Fibroblast of skin of back (primary cell): ENCODE results near the gene TBC1D9.
A peak's percentile ranks its signal among the peaks of the same experiment; 100 is the strongest.

Experiments
- DNase-seq: peaks from one replicate; pipeline ENCODE4 v3.0.0-alpha.2; 2013

TBC1D9 gene

GRCh38 chr4:140720387-140721304, 35.5 kb downstream of the TBC1D9 start:
- DNase-seq: no peak

- no peak for DNase-seq
Observed at GRCh38 chr4:140719686-140720085, 36.5 kb downstream of the TBC1D9 start.

- peak; percentile 76 for DNase-seq
Observed at GRCh38 chr4:140719022-140719421, 37.2 kb downstream of the TBC1D9 start.

DNA sequence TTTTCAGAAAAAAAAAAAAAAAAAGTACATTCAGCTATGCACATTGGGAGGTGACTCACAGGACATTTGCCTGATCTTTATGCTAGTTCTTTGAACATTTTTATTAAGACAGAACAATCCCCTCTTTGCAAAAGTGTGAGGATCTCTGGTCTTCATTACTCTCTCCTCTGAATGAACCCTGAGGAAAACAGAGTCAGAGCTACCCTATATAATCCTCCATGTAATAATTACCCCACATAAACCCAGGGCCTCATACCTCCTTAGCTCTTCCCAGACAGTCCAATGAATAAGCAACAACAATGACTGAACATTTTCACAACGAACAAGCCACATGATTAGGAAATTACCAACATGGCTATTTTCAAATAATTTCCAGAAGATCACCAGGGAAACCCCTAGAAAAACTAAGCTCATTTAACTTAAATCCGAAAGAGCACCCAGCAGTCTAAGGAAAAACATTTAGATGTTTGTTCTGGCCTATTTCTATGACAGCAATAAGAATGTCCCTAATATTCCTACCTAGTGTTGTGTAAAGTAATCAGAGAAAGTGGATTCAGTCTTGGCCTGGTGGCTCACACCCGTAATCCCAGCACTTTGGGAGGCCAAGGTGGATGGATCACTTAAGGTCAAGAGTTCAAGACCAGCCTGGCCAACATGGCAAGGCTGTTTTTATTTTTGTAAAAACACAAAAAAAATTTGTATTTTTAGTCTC, 37.8 kb downstream of the TBC1D9 start:
- DNase-seq: peak; percentile 56

DNA sequence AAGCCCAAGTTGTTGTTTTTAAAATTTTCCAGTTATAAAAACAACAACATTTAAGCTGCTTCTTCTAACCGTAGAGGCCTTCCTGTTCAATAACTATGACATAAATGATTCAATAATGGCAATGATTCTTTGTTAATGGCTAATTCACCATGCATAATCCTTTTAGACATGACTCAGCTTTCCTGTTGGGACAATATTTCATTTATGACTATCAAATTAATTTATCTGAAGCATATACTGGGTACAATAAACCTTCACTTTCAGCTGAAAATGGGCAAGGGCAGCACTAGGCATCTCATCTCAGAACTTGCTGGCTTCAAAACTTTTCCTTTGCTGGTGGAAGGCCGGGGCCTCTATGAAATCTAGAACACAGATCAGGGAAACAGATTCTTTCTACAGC, 38.9 kb downstream of the TBC1D9 start:
- DNase-seq: no peak

- DNase-seq: no peak
Observed at GRCh38 chr4:140715119-140715518, 41.1 kb downstream of the TBC1D9 start.

DNA sequence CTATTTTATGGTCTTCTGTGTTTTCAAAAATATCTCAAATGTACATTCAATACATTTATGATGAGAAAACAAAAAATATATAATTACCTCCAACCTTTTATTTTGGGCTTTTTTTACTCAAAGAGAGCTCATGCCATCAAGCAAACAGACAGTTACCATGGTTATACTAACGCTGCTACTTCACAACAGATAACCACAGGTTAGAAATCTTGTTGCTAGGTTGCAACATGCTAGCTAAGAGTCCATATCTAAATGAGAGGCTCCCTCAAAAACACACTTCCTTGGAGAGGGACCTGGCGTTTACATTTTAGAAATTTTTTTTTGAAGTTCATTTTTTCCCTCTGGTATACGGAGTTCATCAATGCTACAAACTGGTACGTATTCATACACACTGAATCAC, 44.3 kb downstream of the TBC1D9 start:
- DNase-seq: no peak

DNA sequence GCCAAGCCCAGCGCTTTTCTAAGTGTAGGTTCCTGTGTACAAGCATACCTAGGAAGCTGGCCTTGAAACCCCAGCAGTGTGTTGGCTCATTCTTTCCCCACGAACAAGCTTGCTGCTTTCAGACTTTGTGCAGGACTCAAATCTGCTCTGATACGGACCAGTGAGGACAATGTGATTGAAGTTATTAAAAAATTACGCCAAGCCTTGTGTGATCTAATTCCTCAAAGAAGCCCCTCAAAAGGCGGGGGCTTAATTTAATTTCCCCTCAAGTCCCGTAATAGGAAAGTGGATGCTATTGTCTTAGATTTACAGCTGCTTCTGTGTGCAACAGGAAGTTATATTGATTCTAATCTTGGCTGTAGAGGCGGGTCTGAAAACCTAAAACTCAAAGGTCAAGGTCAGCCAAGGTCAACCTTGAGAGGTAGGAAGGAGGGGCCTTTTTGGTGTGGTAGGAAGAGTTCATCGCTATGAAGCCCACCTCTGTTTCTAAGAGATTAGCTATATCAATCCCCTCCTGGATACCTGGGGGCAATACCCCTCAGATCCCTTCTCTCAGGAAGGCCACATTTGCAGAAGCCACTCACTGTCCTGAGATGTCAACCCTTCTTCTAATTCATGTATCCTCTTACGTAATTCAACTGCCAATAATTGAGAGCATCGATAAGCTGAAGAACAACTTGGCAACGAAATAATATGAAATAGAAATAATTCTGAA, 45.1 kb downstream of the TBC1D9 start:
- DNase-seq: no peak

DNA sequence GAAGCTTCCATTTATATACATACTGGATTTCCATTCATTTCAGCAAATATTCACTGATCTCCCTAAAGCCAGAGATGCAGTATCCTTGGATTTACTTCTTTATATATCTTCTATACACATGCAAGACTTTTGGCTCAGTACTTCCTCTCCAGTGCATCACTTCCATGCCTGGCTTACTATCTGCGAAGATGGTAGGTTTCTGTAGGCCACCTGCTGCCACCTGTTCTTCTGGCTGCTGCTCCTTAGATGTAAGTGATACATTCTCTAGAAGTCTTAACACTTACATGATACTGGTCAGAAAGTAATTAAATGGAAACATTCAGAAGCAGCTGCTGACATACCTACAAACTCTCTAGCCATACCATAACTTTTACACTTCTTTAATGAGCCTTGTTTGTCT, 48.9 kb downstream of the TBC1D9 start:
- no peak for DNase-seq

- DNase-seq: no peak
Observed at GRCh38 chr4:140706665-140707064, 49.5 kb downstream of the TBC1D9 start.

GRCh38 chr4:140706276-140706625, 49.9 kb downstream of the TBC1D9 start:
- DNase-seq: no peak

- DNase-seq: no peak
Observed at GRCh38 chr4:140705625-140706275, 50.4 kb downstream of the TBC1D9 start.

DNA sequence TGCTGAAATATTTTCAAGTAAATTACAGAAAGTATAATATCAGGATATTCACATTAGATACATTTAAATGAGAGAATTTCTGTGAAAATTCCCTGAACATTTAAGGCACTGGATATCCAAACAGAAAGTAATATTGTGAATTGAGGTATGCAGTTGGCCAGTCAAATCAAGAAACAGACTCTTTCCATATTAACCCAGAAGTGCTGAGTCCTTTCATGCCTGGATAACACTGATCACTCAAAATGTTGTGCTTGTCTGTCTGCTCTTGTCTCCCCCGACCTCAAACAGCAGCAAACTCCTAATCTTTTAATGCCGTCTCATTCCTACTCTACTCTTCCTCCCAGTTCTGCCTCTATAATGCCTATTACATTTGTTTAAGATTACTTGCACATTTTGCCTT, 51.2 kb downstream of the TBC1D9 start:
- DNase-seq: no peak

GRCh38 chr4:140704392-140704960, 51.7 kb downstream of the TBC1D9 start:
- DNase-seq: no peak

DNA sequence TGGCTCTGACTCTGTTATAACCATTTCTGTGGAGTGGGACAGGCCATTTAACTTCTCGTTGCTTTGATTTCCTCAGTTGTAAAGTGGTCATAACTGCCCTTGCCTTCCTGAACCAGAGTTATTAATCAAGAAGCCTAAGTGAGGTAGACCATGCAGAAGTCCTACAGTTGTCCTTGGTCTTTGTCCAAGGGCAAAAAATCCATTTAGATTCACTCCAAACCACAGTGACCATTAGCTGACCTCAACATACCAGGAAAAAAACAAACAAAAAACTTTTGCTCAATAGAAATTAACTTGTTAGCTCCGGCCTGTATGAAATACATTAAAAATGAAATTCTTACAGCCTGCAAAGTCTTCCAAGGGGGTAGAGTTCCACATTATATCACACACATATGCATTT, 52.7 kb downstream of the TBC1D9 start:
- DNase-seq: no peak

DNA sequence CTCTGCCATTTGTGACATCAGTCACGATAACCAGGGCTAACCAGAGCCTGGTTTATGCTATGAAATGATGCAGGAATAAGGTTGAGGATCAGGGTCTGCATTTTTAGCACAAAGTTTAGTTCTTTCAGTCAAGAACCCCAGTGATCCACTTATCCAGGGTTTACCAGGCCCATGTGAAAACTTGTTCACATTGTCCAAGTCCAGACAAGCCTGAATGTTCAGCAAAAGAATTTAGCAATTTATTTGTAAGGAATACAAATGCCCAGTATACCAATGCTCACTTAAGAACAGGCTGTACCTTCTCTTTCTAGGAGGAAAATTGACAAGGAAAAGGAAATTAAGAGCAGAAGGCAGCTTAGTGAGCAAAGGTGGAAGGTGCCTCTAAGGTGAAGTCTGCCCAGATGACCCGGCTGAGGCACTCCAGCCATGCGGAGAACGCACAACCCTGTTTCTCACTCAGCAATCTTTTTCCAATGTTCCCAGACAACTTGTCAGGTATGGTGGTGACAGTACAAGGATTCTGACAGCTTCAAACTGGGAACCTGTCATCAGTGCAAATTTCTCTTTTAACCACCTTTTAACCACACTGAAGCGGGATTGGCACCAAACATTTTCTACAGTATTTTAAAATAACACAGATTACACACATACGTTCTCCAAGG, 54.0 kb downstream of the TBC1D9 start:
- no peak for DNase-seq

- DNase-seq: no peak
Observed at GRCh38 chr4:140701071-140701470, 55.1 kb downstream of the TBC1D9 start.

DNA sequence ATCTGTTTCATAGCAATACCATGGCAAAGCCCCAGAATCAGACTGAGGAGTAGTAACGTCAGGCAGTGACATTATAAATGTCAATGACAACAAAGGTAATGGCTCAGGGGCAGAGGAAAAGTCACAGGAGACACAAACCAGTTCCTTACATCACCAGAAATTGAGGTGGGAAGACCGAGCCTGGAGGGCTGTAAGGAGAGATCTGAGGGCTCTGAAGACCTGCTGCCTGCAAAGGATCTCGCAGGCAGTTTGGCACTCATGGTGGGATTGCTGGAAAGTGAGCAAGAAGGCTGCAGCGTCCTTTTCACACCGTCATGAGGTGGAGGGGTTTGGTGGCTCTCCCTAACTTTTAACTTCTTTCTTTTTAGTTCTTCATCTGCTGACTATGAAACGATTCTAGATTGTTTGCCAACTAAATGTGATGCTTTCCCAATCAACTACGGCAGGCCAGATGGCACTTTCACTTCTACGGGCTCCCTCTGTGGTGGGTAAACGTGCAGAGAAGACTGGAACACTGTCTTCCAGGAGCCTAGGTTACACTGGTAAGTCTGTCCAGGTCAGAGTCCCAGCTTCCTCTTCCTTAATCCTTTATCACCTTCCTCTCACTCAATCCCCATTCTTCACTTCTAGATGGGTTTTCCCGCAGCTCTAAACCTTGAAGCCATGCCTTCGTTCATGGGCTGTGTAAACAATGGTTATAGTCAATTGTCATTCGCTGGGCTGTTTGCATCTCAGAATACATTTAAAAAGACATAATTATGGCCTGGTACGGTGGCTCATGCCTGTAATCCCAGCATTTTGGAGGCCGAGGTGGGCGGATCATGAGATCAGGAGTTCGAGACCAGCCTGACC, 58.2 kb downstream of the TBC1D9 start:
- DNase-seq: no peak

DNA sequence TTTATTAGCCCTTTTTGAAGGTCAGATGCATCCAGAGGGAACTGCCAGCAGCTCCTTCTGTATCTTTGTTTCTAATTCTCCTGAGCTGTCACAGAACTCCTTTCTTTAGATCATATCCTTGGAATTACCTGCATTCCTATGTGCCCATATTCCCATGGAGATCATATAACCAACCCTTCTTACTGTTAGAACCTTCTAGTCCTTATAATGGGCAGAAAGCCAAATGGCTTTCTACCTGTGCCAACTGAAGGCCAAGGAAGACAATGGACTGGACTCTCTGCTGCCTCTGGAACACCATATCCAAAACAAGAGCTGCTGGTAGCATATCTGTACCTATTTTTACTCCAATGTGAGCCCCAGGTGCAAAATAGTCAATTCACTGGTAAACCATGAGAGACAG, 60.7 kb downstream of the TBC1D9 start:
- DNase-seq: no peak

- DNase-seq: no peak
Observed at GRCh38 chr4:140693562-140693961, 62.6 kb downstream of the TBC1D9 start.

- DNase-seq: peak; percentile 27
Observed at GRCh38 chr4:140691369-140691768, 64.8 kb downstream of the TBC1D9 start.
